HG03469 (cell line): ENCODE results near the gene TIGD3.

ENCODE experiments used
- ATAC-seq: cut with Tn5 transposase; IDR thresholded peaks from one replicate; pipeline ENCODE4 v1.9.1; 2021; ENCODE audit warnings: mild to moderate bottlenecking, moderate library complexity, moderate number of reproducible peaks; ENCODE audit not compliant: unreplicated experiment

TIGD3 gene

GRCh38 chr11:65363770-65364169 lies 9.2 kb downstream of the TIGD3 start:
- ATAC-seq = no peak

- no peak for ATAC-seq
These were observed 11.8 kb downstream of the TIGD3 start for GRCh38 chr11:65366340-65366773.

GRCh38 chr11:65370659-65371049 lies 16.1 kb downstream of the TIGD3 start:
- no peak for ATAC-seq

- no peak for ATAC-seq
These were observed 19.5 kb downstream of the TIGD3 start for GRCh38 chr11:65373839-65374580.

- no peak for ATAC-seq
These were observed 20.5 kb downstream of the TIGD3 start for GRCh38 chr11:65375012-65375411.

GRCh38 chr11:65376138-65376713 lies 21.7 kb downstream of the TIGD3 start:
- no peak for ATAC-seq

GRCh38 chr11:65377036-65377435 lies 22.5 kb downstream of the TIGD3 start:
- no peak for ATAC-seq

GRCh38 chr11:65377777-65378176 lies 23.2 kb downstream of the TIGD3 start:
- ATAC-seq = no peak

GRCh38 chr11:65378208-65378927 lies 23.8 kb downstream of the TIGD3 start:
- ATAC-seq = no peak

GRCh38 chr11:65378928-65379638 lies 24.5 kb downstream of the TIGD3 start:
- no peak for ATAC-seq

- ATAC-seq = no peak
These were observed 25.3 kb downstream of the TIGD3 start for GRCh38 chr11:65379698-65380459.

GRCh38 chr11:65380460-65381119 lies 26.0 kb downstream of the TIGD3 start:
- no peak for ATAC-seq

GRCh38 chr11:65381716-65382032 lies 27.1 kb downstream of the TIGD3 start:
- peak; percentile 13 for ATAC-seq

GRCh38 chr11:65382033-65382803 lies 27.7 kb downstream of the TIGD3 start, which contains the start of gene SLC25A45:
Gene SLC25A45, minus strand, starts transcription at chr11:65382646. Its CDS starts 695 bp downstream, at chr11:65381951.
- ATAC-seq = peak; percentile 33

GRCh38 chr11:65382804-65383368 lies 28.3 kb downstream of the TIGD3 start:
- ATAC-seq = no peak

- no peak for ATAC-seq
These were observed 29.2 kb downstream of the TIGD3 start for GRCh38 chr11:65383778-65384177.

- ATAC-seq = no peak
These were observed 29.8 kb downstream of the TIGD3 start for GRCh38 chr11:65384301-65384889.

GRCh38 chr11:65386307-65387140 lies 32.0 kb downstream of the TIGD3 start, which contains the start of gene FRMD8:
Gene FRMD8, plus strand, starts transcription at chr11:65386637. Its CDS starts 400 bp downstream, at chr11:65387037.
- no peak for ATAC-seq
